GM21723 (cell line): ENCODE measurements around the gene SERPINA9.

Source experiments
- ATAC-seq: cut with Tn5 transposase; IDR thresholded peaks from one replicate; pipeline ENCODE4 v1.9.1; 2021; ENCODE audit warnings: mild to moderate bottlenecking, moderate library complexity; ENCODE audit not compliant: unreplicated experiment

The SERPINA9 gene

GRCh38 chr14:94464290-94464689, 11.7 kb downstream of the SERPINA9 start:
- ATAC-seq, result no peak

- ATAC-seq, result no peak
These were observed 13.0 kb downstream of the SERPINA9 start for GRCh38 chr14:94462763-94463572.

- ATAC-seq, result no peak
These were observed 13.8 kb downstream of the SERPINA9 start for GRCh38 chr14:94462219-94462551.

GRCh38 chr14:94461526-94462218, 14.3 kb downstream of the SERPINA9 start:
- no peak for ATAC-seq

GRCh38 chr14:94460631-94461416, 15.2 kb downstream of the SERPINA9 start:
- ATAC-seq, result no peak

- ATAC-seq, result no peak
These were observed 17.3 kb downstream of the SERPINA9 start for GRCh38 chr14:94458558-94459205.

- ATAC-seq, result no peak
These were observed 17.9 kb downstream of the SERPINA9 start for GRCh38 chr14:94458096-94458495.

GRCh38 chr14:94455928-94456327, 20.1 kb downstream of the SERPINA9 start:
- ATAC-seq, result no peak

GRCh38 chr14:94451826-94452225, 24.2 kb downstream of the SERPINA9 start:
- ATAC-seq, result no peak

- no peak for ATAC-seq
These were observed 24.8 kb downstream of the SERPINA9 start for GRCh38 chr14:94451091-94451771.

GRCh38 chr14:94450722-94451090, 25.3 kb downstream of the SERPINA9 start:
- no peak for ATAC-seq

- ATAC-seq, result no peak
These were observed 26.1 kb downstream of the SERPINA9 start for GRCh38 chr14:94449930-94450329.

GRCh38 chr14:94448071-94448808, 27.8 kb downstream of the SERPINA9 start:
- ATAC-seq, result no peak

GRCh38 chr14:94447206-94447605, 28.8 kb downstream of the SERPINA9 start:
- no peak for ATAC-seq

- ATAC-seq, result no peak
These were observed 29.9 kb downstream of the SERPINA9 start for GRCh38 chr14:94446126-94446525.

- ATAC-seq, result no peak
These were observed 31.0 kb downstream of the SERPINA9 start for GRCh38 chr14:94445003-94445402.

GRCh38 chr14:94441531-94442205, 34.3 kb downstream of the SERPINA9 start:
- no peak for ATAC-seq

GRCh38 chr14:94441130-94441529, 34.9 kb downstream of the SERPINA9 start:
- ATAC-seq, result no peak

GRCh38 chr14:94439453-94440057, 36.4 kb downstream of the SERPINA9 start:
- no peak for ATAC-seq
